Endothelial cell of umbilical vein (primary cell): ENCODE results near the gene AGBL3. TPM values are rescaled to one million over a fixed set of nuclear protein-coding genes. Genes with fewer than 3 reads are reported as not detected.

Experiments
- BruUV-seq: library from RNA; stranded (reverse); fragments of 400-500 nt; replicated peaks from 2 replicates; lab custom pipeline; 2021; lab: Mats Ljungman, UMichigan
- CTCF ChIA-PET: fragments of 300-600, 350-600 bp; sonication (Branson Sonifier 250); formaldehyde crosslinking; loops from one replicate; lab custom pipeline; 2021; ENCODE audit warnings: antibody characterized with exemption, inconsistent platforms; lab: Charles Lee
- POLR2A ChIA-PET: fragments of 300-600, 350-600 bp; sonication (Branson Sonifier 250); formaldehyde crosslinking; loops from one replicate; lab custom pipeline; 2021; ENCODE audit warnings: antibody characterized with exemption, inconsistent platforms; lab: Charles Lee
- DNase-seq: peaks from one replicate; pipeline ENCODE4 v3.0.0-alpha.2; 2011; ENCODE audit warnings: low read depth, low spot score
- FAIRE-seq: peaks from 2 replicates; lab custom pipeline; 2011; peaks lifted over from hg19 to GRCh38; lab: Jason Lieb, UNC
- H2AFZ ChIP-seq: 2 replicates; pipeline ENCODE4 v1.6.0; 2012; ENCODE audit warnings: low read depth, low read length, control low read depth, inconsistent platforms
- H3K27ac ChIP-seq: 2 replicates; pipeline ENCODE4 v1.5.1; 2011; ENCODE audit warnings: low read depth, mild to moderate bottlenecking, control low read depth, low read length, moderate library complexity; ENCODE audit not compliant: insufficient read depth
- H3K27me3 ChIP-seq, 2 experiments: 2 replicates each; pipeline versions ENCODE4 v1.6.0 to v1.6.1; 2011; ENCODE audit warnings: low read length in 2 of 2, mixed read lengths in 1 of 2; ENCODE audit not compliant: control insufficient read depth in 2 of 2, insufficient read depth in 2 of 2
- H3K36me3 ChIP-seq, 2 experiments: 2 replicates in 1 of 2; 3 replicates in 1 of 2; pipeline ENCODE4 v1.5.1; 2011; ENCODE audit warnings: low read length in 2 of 2, mild to moderate bottlenecking in 1 of 2, moderate library complexity in 1 of 2; ENCODE audit not compliant: control insufficient read depth in 2 of 2, insufficient read depth in 2 of 2; ENCODE audit errors: extremely low read depth in 1 of 2
- H3K4me1 ChIP-seq: 3 replicates; pipeline ENCODE4 v1.5.1; 2011; ENCODE audit warnings: mild to moderate bottlenecking, low read length; ENCODE audit not compliant: control insufficient read depth, insufficient read depth; ENCODE audit errors: extremely low read depth
- H3K4me2 ChIP-seq: 2 replicates; pipeline ENCODE4 v1.6.1; 2011; ENCODE audit warnings: low read length, control low read depth, mixed read lengths; ENCODE audit not compliant: insufficient read depth
- H3K4me3 ChIP-seq, 3 experiments: fragments of 200-600 bp in 1 of 3; sonication (generic), shearing (Covaris generic) in 1 of 3; replicated peaks in 1 of 3; 2 replicates each; pipeline ENCODE4 v1.5.1; 2011 to 2016; ENCODE audit warnings: control low read depth in 3 of 3, low read length in 3 of 3, mild to moderate bottlenecking in 2 of 3, inconsistent platforms in 1 of 3, low read depth in 1 of 3, moderate library complexity in 1 of 3; ENCODE audit not compliant: insufficient read depth in 1 of 3
- H3K79me2 ChIP-seq: 2 replicates; pipeline ENCODE4 v1.6.0; 2012; ENCODE audit warnings: low read length, inconsistent platforms; ENCODE audit not compliant: control insufficient read depth, insufficient read depth
- H3K9ac ChIP-seq: replicated peaks from 2 replicates; pipeline ENCODE3; 2011; ENCODE audit warnings: low read length, control low read depth; ENCODE audit not compliant: insufficient read depth; ENCODE audit errors: extremely low read depth
- H3K9me1 ChIP-seq: replicated peaks from 3 replicates; pipeline ENCODE4 v1.6.0; 2011; ENCODE audit warnings: mild to moderate bottlenecking, low read length; ENCODE audit not compliant: control insufficient read depth, insufficient read depth; ENCODE audit errors: extremely low read depth
- H3K9me3 ChIP-seq: replicated peaks from 2 replicates; pipeline ENCODE4 v1.5.1; 2012; ENCODE audit warnings: low read length, inconsistent platforms; ENCODE audit not compliant: control insufficient read depth, insufficient read depth
- H4K20me1 ChIP-seq: replicated peaks from 2 replicates; pipeline ENCODE3; 2011; ENCODE audit warnings: mild to moderate bottlenecking, low read length; ENCODE audit not compliant: control insufficient read depth, insufficient read depth; ENCODE audit errors: extremely low read depth
- EZH2 ChIP-seq: IDR thresholded peaks from 2 replicates; pipeline ENCODE4 v1.6.1; 2012; ENCODE audit warnings: borderline replicate concordance, low read depth, mild to moderate bottlenecking, moderate library complexity, low read length, inconsistent platforms; ENCODE audit not compliant: severe bottlenecking
- FOS ChIP-seq: IDR thresholded peaks from 2 replicates; pipeline ENCODE4 v1.6.1; 2011; ENCODE audit warnings: mild to moderate bottlenecking, low read length, moderate library complexity, borderline replicate concordance; ENCODE audit not compliant: insufficient read depth
- GATA2 ChIP-seq: IDR thresholded peaks from 2 replicates; pipeline ENCODE4 v1.7.0; 2011; ENCODE audit warnings: low read depth, mild to moderate bottlenecking, moderate library complexity, mixed read lengths, low read length; ENCODE audit not compliant: insufficient read length, insufficient read depth
- JUN ChIP-seq: IDR thresholded peaks from 2 replicates; pipeline ENCODE4 v1.6.1; 2011; ENCODE audit warnings: borderline replicate concordance, low read depth; ENCODE audit not compliant: insufficient read length, insufficient read depth
- MYC ChIP-seq: IDR thresholded peaks from one replicate; pipeline ENCODE4 v1.6.1; 2011; ENCODE audit warnings: mild to moderate bottlenecking, low read depth, low read length
- POLR2A ChIP-seq: IDR thresholded peaks from 2 replicates; pipeline ENCODE4 v1.6.1; 2012; ENCODE audit warnings: low read depth, mild to moderate bottlenecking, control low read depth, low read length
- POLR2AphosphoS5 ChIP-seq: IDR thresholded peaks from 2 replicates; pipeline ENCODE4 v1.6.1; 2012; ENCODE audit warnings: low read depth, mild to moderate bottlenecking, control low read depth, low read length, moderate library complexity; ENCODE audit not compliant: insufficient read depth
- dilution Hi-C: fragments of 300-500 bp; cut with MboI; formaldehyde crosslinking; loops from one replicate; pipeline ENCODE4 v1.15.0; 2019; ENCODE audit warnings: low sequenced_read_pairs; ENCODE audit not compliant: extremely low pct_ligation_motif_present
- intact Hi-C: fragments of 100-400 bp; cut with micrococcal nuclease; formaldehyde crosslinking; loops from one replicate; pipeline ENCODE4 v1.10.0; 2022
- polyA plus RNA-seq, 4 experiments: library from polyadenylated mRNA; depleted of rRNA in 3 of 4; stranded (reverse) in 3 of 4; unstranded in 1 of 4; fragments of >200 nt; gene quantifications; 2 replicates each; pipeline versions ENCODE4 v1.2.1 to v1.2.3, GENCODE V29; 2011 to 2012; ENCODE audit warnings: missing spikeins in 1 of 4
- total RNA-seq: library from RNA; stranded (reverse); gene quantifications from 2 replicates; pipeline ENCODE4 v1.2.3, GENCODE V29; 2021
- TF ChIP-seq, protein P1 (sequence below), 2 donors: IDR thresholded peaks; 1 replicate in 1 of 2; 2 replicates in 1 of 2; pipeline ENCODE4 v1.5.1; 2011; ENCODE audit warnings: low read length in 2 of 2, mild to moderate bottlenecking in 2 of 2, moderate library complexity in 2 of 2, control low read depth in 1 of 2, inconsistent platforms in 1 of 2, low read depth in 1 of 2; ENCODE audit not compliant: insufficient read depth in 1 of 2; ENCODE audit errors: extremely low read depth in 1 of 2
- TF ChIP-seq, protein P2 (sequence below): IDR thresholded peaks from 2 replicates; pipeline ENCODE4 v1.6.1; 2011; ENCODE audit not compliant: insufficient read depth, insufficient read length

Gene AGBL3
- total and polyA plus RNA-seq, 2 donors (not counting 3 experiments of a cell fraction or from before 2014, with no cell fraction given): 0.97 to 3.2 TPM

GRCh38 chr7:135109976-135110375 is 123.7 kb downstream of the AGBL3 start:
- POLR2A ChIA-PET: no interaction called here
- Histone ChIP-seq H3K9me3 (no peaks in the 10 kb centered on the region), H3K27me3 (no peaks in the 10 kb centered on the region), H2AFZ (no peak overlapping the region), H3K36me3 (no peaks in the 10 kb centered on the region), H3K79me2 (no peaks in the 10 kb centered on the region), H3K4me3 (no peak overlapping the region), H3K4me1 (peaks cover 4% of the 10 kb centered on the region), H3K27ac (no peak overlapping the region), H3K9me1 (no peaks in the 10 kb centered on the region), H3K9ac (no peak overlapping the region), H3K4me2 (no peak overlapping the region), H4K20me1 (no peaks in the 10 kb centered on the region)
- TF ChIP-seq GATA2: no peak
- no peak for TF ChIP-seq POLR2AphosphoS5
- no peak for TF ChIP-seq EZH2
- TF ChIP-seq, protein P1, sequence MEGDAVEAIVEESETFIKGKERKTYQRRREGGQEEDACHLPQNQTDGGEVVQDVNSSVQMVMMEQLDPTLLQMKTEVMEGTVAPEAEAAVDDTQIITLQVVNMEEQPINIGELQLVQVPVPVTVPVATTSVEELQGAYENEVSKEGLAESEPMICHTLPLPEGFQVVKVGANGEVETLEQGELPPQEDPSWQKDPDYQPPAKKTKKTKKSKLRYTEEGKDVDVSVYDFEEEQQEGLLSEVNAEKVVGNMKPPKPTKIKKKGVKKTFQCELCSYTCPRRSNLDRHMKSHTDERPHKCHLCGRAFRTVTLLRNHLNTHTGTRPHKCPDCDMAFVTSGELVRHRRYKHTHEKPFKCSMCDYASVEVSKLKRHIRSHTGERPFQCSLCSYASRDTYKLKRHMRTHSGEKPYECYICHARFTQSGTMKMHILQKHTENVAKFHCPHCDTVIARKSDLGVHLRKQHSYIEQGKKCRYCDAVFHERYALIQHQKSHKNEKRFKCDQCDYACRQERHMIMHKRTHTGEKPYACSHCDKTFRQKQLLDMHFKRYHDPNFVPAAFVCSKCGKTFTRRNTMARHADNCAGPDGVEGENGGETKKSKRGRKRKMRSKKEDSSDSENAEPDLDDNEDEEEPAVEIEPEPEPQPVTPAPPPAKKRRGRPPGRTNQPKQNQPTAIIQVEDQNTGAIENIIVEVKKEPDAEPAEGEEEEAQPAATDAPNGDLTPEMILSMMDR (IDR thresholded peaks at IDR 0.05; ENCODE audit: extremely low read depth in 1 of 2, insufficient read depth in 1 of 2, low read depth in 1 of 2, low read length in 2 of 2): no peak
- no peak for TF ChIP-seq FOS
- TF ChIP-seq, protein P2, sequence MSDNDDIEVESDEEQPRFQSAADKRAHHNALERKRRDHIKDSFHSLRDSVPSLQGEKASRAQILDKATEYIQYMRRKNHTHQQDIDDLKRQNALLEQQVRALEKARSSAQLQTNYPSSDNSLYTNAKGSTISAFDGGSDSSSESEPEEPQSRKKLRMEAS: no peak
- TF ChIP-seq MYC: no peak
- no peak for TF ChIP-seq JUN
- no peak for TF ChIP-seq POLR2A
- intact Hi-C loops (no loop called here), dilution Hi-C loops (no loop called here)
- DNase-seq: no peak
- CTCF ChIA-PET: no interaction called here
- no peak for FAIRE-seq
- BruUV-seq: no TSS peak
